ENCODE results near the gene DDC.

DNA sequence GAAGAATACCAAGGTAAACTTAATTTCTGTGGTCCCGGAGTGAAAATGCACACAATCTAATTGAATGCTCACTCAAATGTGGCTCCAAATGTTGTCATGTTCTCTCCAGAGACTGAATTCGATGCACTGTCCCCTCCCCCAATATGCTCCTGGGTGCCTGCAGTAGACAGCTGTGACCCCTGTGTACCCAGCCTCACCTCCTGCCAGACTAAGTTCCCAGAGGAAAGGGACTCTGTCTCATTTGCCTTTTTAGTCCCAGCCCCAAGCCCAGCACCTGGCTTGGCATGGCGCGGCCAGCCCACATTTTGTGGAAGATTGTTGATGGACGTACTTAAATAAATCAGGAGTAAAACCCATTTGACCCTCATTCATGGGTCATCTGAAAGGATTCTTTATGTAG is 93.2 kb downstream of the DDC start:
- TF ChIP-seq, protein P1, sequence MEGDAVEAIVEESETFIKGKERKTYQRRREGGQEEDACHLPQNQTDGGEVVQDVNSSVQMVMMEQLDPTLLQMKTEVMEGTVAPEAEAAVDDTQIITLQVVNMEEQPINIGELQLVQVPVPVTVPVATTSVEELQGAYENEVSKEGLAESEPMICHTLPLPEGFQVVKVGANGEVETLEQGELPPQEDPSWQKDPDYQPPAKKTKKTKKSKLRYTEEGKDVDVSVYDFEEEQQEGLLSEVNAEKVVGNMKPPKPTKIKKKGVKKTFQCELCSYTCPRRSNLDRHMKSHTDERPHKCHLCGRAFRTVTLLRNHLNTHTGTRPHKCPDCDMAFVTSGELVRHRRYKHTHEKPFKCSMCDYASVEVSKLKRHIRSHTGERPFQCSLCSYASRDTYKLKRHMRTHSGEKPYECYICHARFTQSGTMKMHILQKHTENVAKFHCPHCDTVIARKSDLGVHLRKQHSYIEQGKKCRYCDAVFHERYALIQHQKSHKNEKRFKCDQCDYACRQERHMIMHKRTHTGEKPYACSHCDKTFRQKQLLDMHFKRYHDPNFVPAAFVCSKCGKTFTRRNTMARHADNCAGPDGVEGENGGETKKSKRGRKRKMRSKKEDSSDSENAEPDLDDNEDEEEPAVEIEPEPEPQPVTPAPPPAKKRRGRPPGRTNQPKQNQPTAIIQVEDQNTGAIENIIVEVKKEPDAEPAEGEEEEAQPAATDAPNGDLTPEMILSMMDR (IDR thresholded peaks at IDR 0.05; ENCODE audit: low read depth, low read length), result no peak
- TF ChIP-seq EZH2phosphoT487 (IDR thresholded peaks at IDR 0.05; ENCODE audit: low read depth), result no peak
